ENCODE measurements around the gene BEX4.

DNA sequence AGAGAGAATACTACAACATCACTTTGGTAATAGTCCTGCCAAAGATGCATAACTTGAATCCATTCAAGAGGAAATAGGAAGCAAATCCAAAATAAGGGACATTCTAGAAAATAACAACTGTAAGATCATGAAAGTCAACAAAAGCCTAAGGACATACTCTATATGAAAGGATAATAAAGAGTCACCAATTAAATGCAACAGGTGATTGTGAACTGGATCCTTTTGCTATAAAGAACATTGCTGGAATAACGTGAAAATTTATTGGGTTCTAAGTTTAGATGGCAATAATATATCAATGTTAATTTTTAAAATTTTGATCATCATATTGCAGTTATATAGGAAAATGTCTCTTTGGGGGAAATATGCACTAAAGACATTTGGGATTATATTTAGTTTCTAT is 20.0 kb downstream of the BEX4 start:
- TF ChIP-seq POLR2A (IDR thresholded peaks at IDR 0.05; ENCODE audit: low read depth, low read length): no peak
- TF ChIP-seq, protein P1, sequence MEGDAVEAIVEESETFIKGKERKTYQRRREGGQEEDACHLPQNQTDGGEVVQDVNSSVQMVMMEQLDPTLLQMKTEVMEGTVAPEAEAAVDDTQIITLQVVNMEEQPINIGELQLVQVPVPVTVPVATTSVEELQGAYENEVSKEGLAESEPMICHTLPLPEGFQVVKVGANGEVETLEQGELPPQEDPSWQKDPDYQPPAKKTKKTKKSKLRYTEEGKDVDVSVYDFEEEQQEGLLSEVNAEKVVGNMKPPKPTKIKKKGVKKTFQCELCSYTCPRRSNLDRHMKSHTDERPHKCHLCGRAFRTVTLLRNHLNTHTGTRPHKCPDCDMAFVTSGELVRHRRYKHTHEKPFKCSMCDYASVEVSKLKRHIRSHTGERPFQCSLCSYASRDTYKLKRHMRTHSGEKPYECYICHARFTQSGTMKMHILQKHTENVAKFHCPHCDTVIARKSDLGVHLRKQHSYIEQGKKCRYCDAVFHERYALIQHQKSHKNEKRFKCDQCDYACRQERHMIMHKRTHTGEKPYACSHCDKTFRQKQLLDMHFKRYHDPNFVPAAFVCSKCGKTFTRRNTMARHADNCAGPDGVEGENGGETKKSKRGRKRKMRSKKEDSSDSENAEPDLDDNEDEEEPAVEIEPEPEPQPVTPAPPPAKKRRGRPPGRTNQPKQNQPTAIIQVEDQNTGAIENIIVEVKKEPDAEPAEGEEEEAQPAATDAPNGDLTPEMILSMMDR (conservative IDR thresholded peaks at IDR 0.05; ENCODE audit: low read depth, low read length): no peak
- no peak for TF ChIP-seq CEBPB (IDR thresholded peaks at IDR 0.05; ENCODE audit: low read depth, low read length)
- no peak for TF ChIP-seq RFX5 (IDR thresholded peaks at IDR 0.05; ENCODE audit: low read depth, low read length)
- TF ChIP-seq, protein P2, sequence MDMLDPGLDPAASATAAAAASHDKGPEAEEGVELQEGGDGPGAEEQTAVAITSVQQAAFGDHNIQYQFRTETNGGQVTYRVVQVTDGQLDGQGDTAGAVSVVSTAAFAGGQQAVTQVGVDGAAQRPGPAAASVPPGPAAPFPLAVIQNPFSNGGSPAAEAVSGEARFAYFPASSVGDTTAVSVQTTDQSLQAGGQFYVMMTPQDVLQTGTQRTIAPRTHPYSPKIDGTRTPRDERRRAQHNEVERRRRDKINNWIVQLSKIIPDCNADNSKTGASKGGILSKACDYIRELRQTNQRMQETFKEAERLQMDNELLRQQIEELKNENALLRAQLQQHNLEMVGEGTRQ (IDR thresholded peaks at IDR 0.05; ENCODE audit: low read depth, low read length): no peak
- TF ChIP-seq MXI1 (IDR thresholded peaks at IDR 0.05; ENCODE audit: borderline replicate concordance, low read depth, low read length): no peak
- TF ChIP-seq MAZ (IDR thresholded peaks at IDR 0.05; ENCODE audit: borderline replicate concordance, low read depth, low read length): no peak
- no peak for TF ChIP-seq BHLHE40 (IDR thresholded peaks at IDR 0.05; ENCODE audit: low read depth, low read length)
- TF ChIP-seq RAD21 (IDR thresholded peaks at IDR 0.05; ENCODE audit: low read length): no peak
